ENCODE measurements around the gene SKAP1.

Gene SKAP1

DNA sequence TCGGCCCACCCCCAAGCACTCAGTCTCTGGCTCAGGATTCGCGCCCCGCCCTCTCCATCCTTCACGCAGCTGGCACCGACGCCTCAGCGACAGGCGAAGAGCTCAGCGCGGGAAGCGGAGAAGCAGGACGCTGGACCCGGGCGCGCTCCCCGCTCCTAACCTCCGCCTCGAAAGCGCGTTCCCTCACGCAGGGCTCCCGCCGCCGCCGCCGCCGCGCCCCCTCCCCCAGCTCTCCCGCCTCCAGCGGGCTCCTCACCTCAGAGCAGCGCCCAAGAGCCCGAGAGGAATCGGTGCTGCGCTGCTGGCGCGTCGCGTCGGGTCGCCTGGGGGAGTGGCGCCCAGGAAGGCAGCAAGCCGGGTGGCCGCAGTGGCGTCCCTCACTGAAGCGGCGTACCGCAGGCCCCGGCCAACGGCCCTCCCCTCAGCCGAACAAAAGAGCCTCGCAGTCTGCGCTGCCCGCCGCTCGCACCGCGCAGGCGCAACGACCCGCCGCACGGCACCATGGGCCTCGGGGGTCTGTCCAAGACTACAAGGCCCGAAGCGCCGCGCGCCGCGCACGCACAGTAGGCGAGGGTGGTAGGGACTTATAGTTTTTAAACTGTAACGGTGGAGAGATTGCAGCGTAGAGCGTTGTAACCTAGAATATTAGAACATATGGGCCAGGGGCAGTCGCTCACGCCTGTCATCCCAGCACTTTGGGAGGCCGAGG is 328.8 kb downstream of the SKAP1 start, which contains the start of gene CBX1:
Gene CBX1 (minus strand): TSS at position 467 of the 709 bp plus-strand sequence. CDS start 24,474 bp downstream, outside the sequence.
- DNase-seq: peak; percentile 93 to 96

GRCh38 chr17:48100591-48101011 is 329.4 kb downstream of the SKAP1 start:
- peak; percentile 43 to 69 for DNase-seq

GRCh38 chr17:48100160-48100559 is 329.9 kb downstream of the SKAP1 start:
- no peak for DNase-seq

GRCh38 chr17:48095611-48096010 is 334.4 kb downstream of the SKAP1 start:
- DNase-seq: no peak

- no peak for DNase-seq
These were observed 336.5 kb downstream of the SKAP1 start for GRCh38 chr17:48093341-48094045.

DNA sequence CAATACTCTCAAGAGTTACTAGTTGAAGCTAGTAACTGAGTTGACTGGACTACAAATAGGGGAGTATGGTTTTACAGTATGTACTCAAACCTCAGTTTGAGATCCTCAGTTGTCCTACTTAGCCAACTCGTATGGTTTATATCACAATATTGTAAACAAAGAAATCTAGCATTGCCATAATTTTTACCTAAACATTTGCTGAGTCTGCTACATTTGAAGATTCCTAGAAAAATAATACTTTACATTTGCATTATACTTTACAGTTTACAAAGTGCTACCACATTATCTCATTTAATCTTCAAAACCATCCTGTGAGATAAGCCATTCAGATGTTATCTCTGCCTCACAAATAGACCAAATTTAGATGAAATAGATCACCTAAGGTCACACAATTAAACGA is 345.1 kb downstream of the SKAP1 start:
- no peak for DNase-seq
